Glutamatergic neuron (in vitro differentiated cells): ENCODE measurements around the gene GRK4. TPM values are rescaled to one million over a fixed set of nuclear protein-coding genes. Genes with fewer than 3 reads are reported as not detected.

ENCODE experiments used
- DNase-seq: peaks from one replicate; pipeline ENCODE4 v3.0.0; 2022
- H3K27ac Mint-ChIP-seq: one replicate; pipeline ENCODE4 v1.8.0; 2020; ENCODE audit warnings: mild to moderate bottlenecking, mixed read lengths, inconsistent platforms; ENCODE audit not compliant: unreplicated experiment
- H3K27me3 Mint-ChIP-seq: one replicate; pipeline ENCODE4 v1.8.0; 2020; ENCODE audit warnings: mild to moderate bottlenecking, moderate library complexity, mixed read lengths, inconsistent platforms; ENCODE audit not compliant: unreplicated experiment
- H3K36me3 Mint-ChIP-seq: one replicate; pipeline ENCODE4 v1.8.0; 2020; ENCODE audit warnings: mild to moderate bottlenecking, mixed read lengths, inconsistent platforms; ENCODE audit not compliant: unreplicated experiment
- H3K4me1 Mint-ChIP-seq: one replicate; pipeline ENCODE4 v1.8.0; 2020; ENCODE audit warnings: mild to moderate bottlenecking, low read depth, mixed read lengths, inconsistent platforms; ENCODE audit not compliant: unreplicated experiment
- H3K4me3 Mint-ChIP-seq: one replicate; pipeline ENCODE4 v1.8.0; 2020; ENCODE audit warnings: mild to moderate bottlenecking, mixed read lengths, inconsistent platforms; ENCODE audit not compliant: unreplicated experiment
- H3K9me3 Mint-ChIP-seq: one replicate; pipeline ENCODE4 v1.8.0; 2020; ENCODE audit warnings: mild to moderate bottlenecking, moderate library complexity, mixed read lengths, inconsistent platforms; ENCODE audit not compliant: unreplicated experiment
- total RNA-seq: library from RNA; stranded (reverse); fragmentation: NEBNext Ultra II Directional; extraction: Animal tissue kit (Norgen Biotek cat#: 25700); gene quantifications from one replicate; pipeline ENCODE4 v1.2.1, GENCODE V29; 2021; ENCODE audit not compliant: unreplicated experiment
- TF ChIP-seq, protein P1 (sequence below): fragments of 200-600 bp; sonication (generic); IDR thresholded peaks from one replicate; pipeline ENCODE4 v1.5.0; 2021; ENCODE audit not compliant: partially characterized antibody, unreplicated experiment

Gene GRK4
- total RNA-seq, 1 donor from 2014 or later: 34.5 TPM

DNA sequence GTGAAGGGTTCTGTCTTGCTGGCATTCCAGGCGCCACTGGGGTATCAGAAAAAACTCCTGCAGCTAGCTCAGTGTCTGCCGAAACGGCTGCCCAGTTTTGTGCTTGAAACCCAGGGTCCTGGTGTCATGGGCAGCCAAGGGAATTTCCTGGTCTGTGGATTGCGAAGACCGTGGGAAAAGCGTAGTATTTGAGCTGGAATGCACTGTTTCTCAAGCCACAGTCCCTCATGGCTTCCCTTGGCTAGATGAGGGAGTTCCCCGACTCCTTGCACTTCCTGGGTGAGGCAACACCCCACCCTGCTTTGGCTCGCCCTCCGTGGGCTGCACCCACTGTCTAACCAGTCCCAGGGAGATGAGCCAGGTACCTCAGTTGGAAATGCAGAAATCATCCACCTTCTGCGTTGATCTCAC, 40.2 kb upstream of the GRK4 start:
- peaks cover 10% of the 10 kb centered on the region for H3K9me3 Mint-ChIP-seq
- H3K27me3 Mint-ChIP-seq: peaks cover 2% of the 10 kb centered on the region
- H3K4me3 Mint-ChIP-seq: no peak overlapping the region
- no peak for DNase-seq
- H3K27ac Mint-ChIP-seq: no peak overlapping the region
- peaks cover 26% of the 10 kb centered on the region for H3K36me3 Mint-ChIP-seq
- peaks cover 13% of the 10 kb centered on the region for H3K4me1 Mint-ChIP-seq
- TF ChIP-seq, protein P1, sequence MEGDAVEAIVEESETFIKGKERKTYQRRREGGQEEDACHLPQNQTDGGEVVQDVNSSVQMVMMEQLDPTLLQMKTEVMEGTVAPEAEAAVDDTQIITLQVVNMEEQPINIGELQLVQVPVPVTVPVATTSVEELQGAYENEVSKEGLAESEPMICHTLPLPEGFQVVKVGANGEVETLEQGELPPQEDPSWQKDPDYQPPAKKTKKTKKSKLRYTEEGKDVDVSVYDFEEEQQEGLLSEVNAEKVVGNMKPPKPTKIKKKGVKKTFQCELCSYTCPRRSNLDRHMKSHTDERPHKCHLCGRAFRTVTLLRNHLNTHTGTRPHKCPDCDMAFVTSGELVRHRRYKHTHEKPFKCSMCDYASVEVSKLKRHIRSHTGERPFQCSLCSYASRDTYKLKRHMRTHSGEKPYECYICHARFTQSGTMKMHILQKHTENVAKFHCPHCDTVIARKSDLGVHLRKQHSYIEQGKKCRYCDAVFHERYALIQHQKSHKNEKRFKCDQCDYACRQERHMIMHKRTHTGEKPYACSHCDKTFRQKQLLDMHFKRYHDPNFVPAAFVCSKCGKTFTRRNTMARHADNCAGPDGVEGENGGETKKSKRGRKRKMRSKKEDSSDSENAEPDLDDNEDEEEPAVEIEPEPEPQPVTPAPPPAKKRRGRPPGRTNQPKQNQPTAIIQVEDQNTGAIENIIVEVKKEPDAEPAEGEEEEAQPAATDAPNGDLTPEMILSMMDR: no peak

GRCh38 chr4:2923668-2924173, 39.6 kb upstream of the GRK4 start:
- Mint-ChIP-seq H3K27me3 (peaks cover 3% of the 10 kb centered on the region), H3K4me1 (peaks cover 13% of the 10 kb centered on the region), H3K4me3 (no peak overlapping the region), H3K36me3 (peaks cover 21% of the 10 kb centered on the region), H3K27ac (no peak overlapping the region), H3K9me3 (peaks cover 12% of the 10 kb centered on the region)
- TF ChIP-seq, protein P1: no peak
- no peak for DNase-seq

GRCh38 chr4:2924286-2924685, 39.1 kb upstream of the GRK4 start:
- Mint-ChIP-seq H3K27me3 (peaks cover 4% of the 10 kb centered on the region), H3K9me3 (peaks cover 17% of the 10 kb centered on the region), H3K4me3 (no peak overlapping the region), H3K36me3 (peaks cover 20% of the 10 kb centered on the region), H3K4me1 (peaks cover 18% of the 10 kb centered on the region), H3K27ac (peak overlapping the region; percentile 59)
- TF ChIP-seq, protein P1: no peak
- DNase-seq: no peak

- H3K36me3 Mint-ChIP-seq: peaks cover 14% of the 10 kb centered on the region
- H3K27me3 Mint-ChIP-seq: peaks cover 4% of the 10 kb centered on the region
- TF ChIP-seq, protein P1: no peak
- H3K4me1 Mint-ChIP-seq: peaks cover 18% of the 10 kb centered on the region
- DNase-seq: no peak
- H3K27ac Mint-ChIP-seq: peak overlapping the region; percentile 59
- no peak overlapping the region for H3K4me3 Mint-ChIP-seq
- H3K9me3 Mint-ChIP-seq: peaks cover 13% of the 10 kb centered on the region
These were observed 38.5 kb upstream of the GRK4 start for GRCh38 chr4:2924765-2925301.

DNA sequence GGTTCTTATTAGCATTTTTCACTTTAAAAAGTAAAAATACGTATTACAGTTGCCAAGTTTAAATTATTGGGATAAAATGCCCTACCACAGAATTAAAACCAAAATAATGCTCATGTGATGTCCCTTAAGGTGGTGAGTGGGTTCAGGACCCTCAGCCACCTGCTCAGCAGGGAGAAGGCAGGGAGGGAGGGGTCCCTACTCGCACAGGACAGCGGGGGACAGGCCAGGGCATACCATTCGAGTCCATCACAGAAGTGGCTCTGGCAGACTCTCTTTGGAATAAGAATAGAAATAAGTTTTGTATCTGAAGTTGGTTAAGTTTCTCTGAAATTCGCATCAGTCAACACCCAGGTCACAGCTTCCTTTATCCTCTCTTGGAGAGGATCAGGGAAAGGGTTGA, 37.9 kb upstream of the GRK4 start:
- H3K27me3 Mint-ChIP-seq: peaks cover 4% of the 10 kb centered on the region
- peaks cover 13% of the 10 kb centered on the region for H3K9me3 Mint-ChIP-seq
- DNase-seq: no peak
- peaks cover 8% of the 10 kb centered on the region for H3K36me3 Mint-ChIP-seq
- H3K4me1 Mint-ChIP-seq: peaks cover 18% of the 10 kb centered on the region
- TF ChIP-seq, protein P1: no peak
- no peak overlapping the region for H3K4me3 Mint-ChIP-seq
- no peak overlapping the region for H3K27ac Mint-ChIP-seq
